Activated CD8-positive, alpha-beta memory T cell treated with anti-CD3 and anti-CD28 coated beads for 1 hour (primary cell): Measurements from ENCODE around the gene CAPN2.
A peak's percentile ranks its signal among the peaks of the same experiment; 100 is the strongest.

Experiments
- DNase-seq, 2 donors: peaks; one replicate each; pipeline ENCODE4 v3.0.0-alpha.2; 2020; ENCODE audit warnings: low read depth in 1 of 2; ENCODE audit errors: extremely low read depth in 1 of 2

CAPN2 gene

GRCh38 chr1:223712194-223712849, at the start of gene CAPN2:
CAPN2 (plus strand) TSS chr1:223712539; CDS start chr1:223712641, 102 bp downstream.
- peak; percentile 10 to 38 for DNase-seq

GRCh38 chr1:223662943-223663342, 49.4 kb upstream of the CAPN2 start:
- no peak for DNase-seq

GRCh38 chr1:223664106-223664505, 48.2 kb upstream of the CAPN2 start:
- DNase-seq, result no peak

GRCh38 chr1:223665592-223666312, 46.6 kb upstream of the CAPN2 start, which contains the start of gene CAPN8:
CAPN8 (minus strand) TSS chr1:223665701; CDS start chr1:223665646, 55 bp downstream.
- DNase-seq, result no peak

- DNase-seq, result no peak
Measured at GRCh38 chr1:223667484-223668182, 44.7 kb upstream of the CAPN2 start.

- DNase-seq, result no peak
Measured at GRCh38 chr1:223669003-223669795, 43.1 kb upstream of the CAPN2 start.

GRCh38 chr1:223670458-223671159, 41.7 kb upstream of the CAPN2 start:
- DNase-seq, result no peak

GRCh38 chr1:223674119-223674890, 38.0 kb upstream of the CAPN2 start:
- no peak for DNase-seq

GRCh38 chr1:223678841-223679240, 33.5 kb upstream of the CAPN2 start:
- no peak for DNase-seq

GRCh38 chr1:223680188-223680587, 32.2 kb upstream of the CAPN2 start:
- no peak for DNase-seq

GRCh38 chr1:223682502-223682901, 29.8 kb upstream of the CAPN2 start:
- no peak for DNase-seq

GRCh38 chr1:223683586-223684487, 28.5 kb upstream of the CAPN2 start:
- DNase-seq, result peak; percentile 13 to 37

GRCh38 chr1:223684488-223684792, 27.9 kb upstream of the CAPN2 start:
- DNase-seq, result no peak

GRCh38 chr1:223691121-223691520, 21.2 kb upstream of the CAPN2 start:
- DNase-seq, result no peak

- no peak for DNase-seq
Measured at GRCh38 chr1:223695014-223695548, 17.3 kb upstream of the CAPN2 start.

GRCh38 chr1:223695941-223696340, 16.4 kb upstream of the CAPN2 start:
- no peak for DNase-seq

- DNase-seq, result no peak
Measured at GRCh38 chr1:223700388-223700918, 11.9 kb upstream of the CAPN2 start.

- no peak for DNase-seq
Measured at GRCh38 chr1:223700942-223701637, 11.2 kb upstream of the CAPN2 start.
